H1 (cell line): ENCODE data around the gene BBLN. TPM values are rescaled to one million over a fixed set of nuclear protein-coding genes. Genes with fewer than 3 reads are reported as not detected.
A peak's percentile ranks its signal among the peaks of the same experiment; 100 is the strongest.

Experiments
- CTCF ChIA-PET: fragments of 300-600 bp; sonication (Branson Sonifier 250); formaldehyde crosslinking; loops from one replicate; lab custom pipeline; 2021; ENCODE audit not compliant: partially characterized antibody; lab: Charles Lee
- POLR2A ChIA-PET: fragments of 300-600 bp; sonication (Branson Sonifier 250); formaldehyde crosslinking; loops from one replicate; lab custom pipeline; 2021; ENCODE audit warnings: inconsistent platforms; ENCODE audit not compliant: partially characterized antibody; lab: Charles Lee
- DNase-seq, 2 experiments: peaks; one replicate each; pipeline versions ENCODE4 v3.0.0 to v3.0.0-alpha.2; 2010 to 2022; ENCODE audit warnings: low spot score in 2 of 2, low read depth in 1 of 2, mixed read lengths in 1 of 2
- FAIRE-seq: peaks from 2 replicates; lab custom pipeline; 2011; peaks lifted over from hg19 to GRCh38; lab: Jason Lieb, UNC
- H2AFZ ChIP-seq: 2 replicates; pipeline ENCODE4 v1.8.1; 2012; ENCODE audit warnings: low read length, inconsistent platforms
- H2AK5ac ChIP-seq: 2 replicates; pipeline ENCODE4 v1.6.1; 2013; ENCODE audit warnings: low read depth, low read length
- H2BK120ac ChIP-seq: replicated peaks from 2 replicates; pipeline ENCODE3; 2013; ENCODE audit warnings: low read depth, low read length, inconsistent platforms
- H2BK12ac ChIP-seq: 2 replicates; pipeline ENCODE4 v1.6.1; 2013; ENCODE audit warnings: low read depth, low read length
- H2BK15ac ChIP-seq: 2 replicates; pipeline ENCODE4 v1.6.1; 2013; ENCODE audit warnings: low read length
- H2BK20ac ChIP-seq: 2 replicates; pipeline ENCODE4 v1.6.1; 2013; ENCODE audit warnings: low read length
- H2BK5ac ChIP-seq: 2 replicates; pipeline ENCODE4 v1.6.1; 2013; ENCODE audit warnings: low read depth, low read length
- H3K14ac ChIP-seq: 2 replicates; pipeline ENCODE4 v1.6.1; 2013; ENCODE audit warnings: inconsistent platforms; ENCODE audit not compliant: insufficient read length
- H3K18ac ChIP-seq: 2 replicates; pipeline ENCODE4 v1.6.1; 2013; ENCODE audit warnings: low read length; ENCODE audit errors: extremely low read depth
- H3K23ac ChIP-seq: 2 replicates; pipeline ENCODE4 v1.6.1; 2013; ENCODE audit warnings: inconsistent platforms; ENCODE audit not compliant: insufficient read length
- H3K23me2 ChIP-seq: 2 replicates; pipeline ENCODE4 v1.6.1; 2013; ENCODE audit warnings: low read depth, low read length
- H3K27ac ChIP-seq: 2 replicates; pipeline ENCODE4 v1.6.1; 2011; ENCODE audit warnings: low read depth, low read length, inconsistent platforms
- H3K27me3 ChIP-seq, 4 experiments: replicated peaks in 1 of 4; 1 replicate in 1 of 4; 2 replicates in 3 of 4; pipeline versions ENCODE4 v1.6.1 to v1.8.1; 2011 to 2013; ENCODE audit warnings: low read length in 3 of 4, mild to moderate bottlenecking in 3 of 4, inconsistent platforms in 2 of 4, mixed read lengths in 2 of 4, moderate library complexity in 1 of 4; ENCODE audit not compliant: control insufficient read depth in 3 of 4, insufficient read depth in 3 of 4; ENCODE audit errors: extremely low read depth in 1 of 4
- H3K36me3 ChIP-seq, 4 experiments: 2 replicates each; pipeline versions ENCODE4 v1.6.1 to v1.8.1; 2011 to 2013; ENCODE audit warnings: mild to moderate bottlenecking in 4 of 4, low read length in 3 of 4, moderate library complexity in 2 of 4, control low read depth in 1 of 4, inconsistent platforms in 1 of 4; ENCODE audit not compliant: insufficient read depth in 4 of 4, control insufficient read depth in 2 of 4
- H3K4ac ChIP-seq: replicated peaks from 2 replicates; pipeline ENCODE3; 2013; ENCODE audit warnings: low read length, low read depth, mixed read lengths, inconsistent platforms; ENCODE audit not compliant: insufficient read length
- H3K4me1 ChIP-seq, 4 experiments: replicated peaks in 1 of 4; 1 replicate in 1 of 4; 2 replicates in 3 of 4; pipeline versions ENCODE4 v1.6.1 to v1.8.1; 2011 to 2013; ENCODE audit warnings: low read length in 3 of 4, inconsistent platforms in 2 of 4, mixed read lengths in 1 of 4; ENCODE audit not compliant: insufficient read depth in 4 of 4, control insufficient read depth in 3 of 4
- H3K4me2 ChIP-seq, 2 experiments: 2 replicates each; pipeline versions ENCODE4 v1.6.1 to v1.8.1; 2011 to 2013; ENCODE audit warnings: low read depth in 2 of 2, low read length in 2 of 2, control low read depth in 1 of 2, inconsistent platforms in 1 of 2, mild to moderate bottlenecking in 1 of 2; ENCODE audit not compliant: insufficient read depth in 1 of 2
- H3K4me3 ChIP-seq, 4 experiments: fragments of 200-600, 300-600 bp in 1 of 4; sonication (generic), shearing (Covaris generic), sonication (Bioruptor Twin) in 1 of 4; 2 replicates each; pipeline versions ENCODE4 v1.5.1 to v1.8.1; 2011 to 2016; ENCODE audit warnings: low read length in 4 of 4, low read depth in 3 of 4, control low read depth in 2 of 4, inconsistent platforms in 2 of 4, mild to moderate bottlenecking in 2 of 4, mixed read lengths in 1 of 4, moderate library complexity in 1 of 4; ENCODE audit not compliant: insufficient read depth in 2 of 4; ENCODE audit errors: extremely low read depth in 1 of 4
- H3K56ac ChIP-seq: replicated peaks from 2 replicates; pipeline ENCODE3; 2013; ENCODE audit warnings: low read depth, mild to moderate bottlenecking, mixed read lengths, low read length, inconsistent platforms; ENCODE audit not compliant: insufficient read length
- H3K79me1 ChIP-seq: 2 replicates; pipeline ENCODE4 v1.6.1; 2013; ENCODE audit warnings: low read depth, low read length, control low read depth
- H3K79me2 ChIP-seq, 2 experiments: 2 replicates each; pipeline versions ENCODE4 v1.6.1 to v1.8.1; 2012 to 2013; ENCODE audit warnings: low read length in 2 of 2, mild to moderate bottlenecking in 2 of 2, inconsistent platforms in 1 of 2; ENCODE audit not compliant: insufficient read depth in 2 of 2, control insufficient read depth in 1 of 2
- H3K9ac ChIP-seq, 4 experiments: replicated peaks in 1 of 4; 1 replicate in 1 of 4; 2 replicates in 3 of 4; pipeline versions ENCODE4 v1.6.1 to v1.8.1; 2011 to 2013; ENCODE audit warnings: low read depth in 3 of 4, low read length in 3 of 4, control low read depth in 2 of 4, mild to moderate bottlenecking in 2 of 4, moderate library complexity in 2 of 4, inconsistent platforms in 1 of 4; ENCODE audit errors: extremely low read depth in 1 of 4
- H3K9me3 ChIP-seq, 2 experiments: 2 replicates each; pipeline versions ENCODE4 v1.6.1 to v1.8.1; 2012 to 2013; ENCODE audit warnings: mild to moderate bottlenecking in 2 of 2, moderate library complexity in 2 of 2, control low read depth in 1 of 2, inconsistent platforms in 1 of 2, low read depth in 1 of 2, low read length in 1 of 2, mixed read lengths in 1 of 2; ENCODE audit not compliant: insufficient read depth in 2 of 2
- H4K20me1 ChIP-seq, 2 experiments: replicated peaks in 1 of 2; 2 replicates each; pipeline versions ENCODE3 to v1.8.1; 2011 to 2013; ENCODE audit warnings: inconsistent platforms in 2 of 2, low read length in 2 of 2, mild to moderate bottlenecking in 1 of 2; ENCODE audit not compliant: insufficient read depth in 2 of 2, control insufficient read depth in 1 of 2
- H4K5ac ChIP-seq: 2 replicates; pipeline ENCODE4 v1.6.1; 2013; ENCODE audit warnings: low read length, low read depth, mixed read lengths, inconsistent platforms; ENCODE audit not compliant: insufficient read length
- H4K8ac ChIP-seq: 2 replicates; pipeline ENCODE4 v1.8.0; 2013; ENCODE audit warnings: mild to moderate bottlenecking, moderate library complexity, low read length, inconsistent platforms; ENCODE audit not compliant: insufficient read depth; ENCODE audit errors: extremely low read depth
- H4K91ac ChIP-seq: replicated peaks from 2 replicates; pipeline ENCODE3; 2013; ENCODE audit warnings: low read length, mixed read lengths, inconsistent platforms; ENCODE audit not compliant: insufficient read length
- CBX8 ChIP-seq: fragments of 300-800, 300-1000 bp; sonication (generic); IDR thresholded peaks from 2 replicates; pipeline ENCODE4 v1.7.1; 2016; ENCODE audit warnings: low read depth, low read length, borderline replicate concordance
- CEBPB ChIP-seq: IDR thresholded peaks from 2 replicates; pipeline ENCODE4 v1.6.1; 2012; ENCODE audit warnings: low read depth, low read length
- EZH2 ChIP-seq: fragments of 200-600 bp; sonication (generic); IDR thresholded peaks from 2 replicates; pipeline ENCODE4 v1.7.1; 2012; ENCODE audit warnings: low read depth, mild to moderate bottlenecking, moderate library complexity, low read length, inconsistent platforms; ENCODE audit not compliant: severe bottlenecking
- FOSL1 ChIP-seq: IDR thresholded peaks from 2 replicates; pipeline ENCODE4 v1.6.1; 2011; ENCODE audit warnings: mild to moderate bottlenecking, low read depth, low read length, moderate library complexity; ENCODE audit not compliant: insufficient read depth
- HDAC6 ChIP-seq: IDR thresholded peaks from one replicate; pipeline ENCODE4 v1.7.1; 2012; ENCODE audit warnings: low read depth, mild to moderate bottlenecking, inconsistent platforms, low read length, moderate library complexity
- JUND ChIP-seq: IDR thresholded peaks from 2 replicates; pipeline ENCODE4 v1.6.1; 2011; ENCODE audit warnings: mild to moderate bottlenecking, improper control_type of control experiment, low read length
- NANOG ChIP-seq: IDR thresholded peaks from 2 replicates; pipeline ENCODE4 v1.6.1; 2011; ENCODE audit warnings: low read length, low read depth, mild to moderate bottlenecking, inconsistent platforms; ENCODE audit not compliant: insufficient read depth, poor library complexity, severe bottlenecking
- POLR2AphosphoS5 ChIP-seq: IDR thresholded peaks from 2 replicates; pipeline ENCODE4 v1.6.1; 2011; ENCODE audit warnings: low read depth, low read length
- RNF2 ChIP-seq: fragments of 200-900, 300-1000 bp; sonication (generic); IDR thresholded peaks from 2 replicates; pipeline ENCODE4 v1.7.1; 2016; ENCODE audit warnings: borderline replicate concordance, low read depth, mild to moderate bottlenecking, antibody characterized with exemption, low read length; ENCODE audit not compliant: poor library complexity, severe bottlenecking; ENCODE audit errors: missing control alignments
- SP2 ChIP-seq: IDR thresholded peaks from 2 replicates; pipeline ENCODE4 v1.6.1; 2012; ENCODE audit warnings: mild to moderate bottlenecking, low read length, inconsistent platforms
- SUZ12 ChIP-seq: fragments of 200-600 bp; sonication (generic); IDR thresholded peaks from 2 replicates; pipeline ENCODE4 v1.6.1; 2012; ENCODE audit warnings: mild to moderate bottlenecking, inconsistent platforms, low read length, moderate library complexity, mixed read lengths
- TCF12 ChIP-seq: IDR thresholded peaks from 2 replicates; pipeline ENCODE4 v1.6.1; 2011; ENCODE audit warnings: low read depth, mild to moderate bottlenecking, low read length
- WGBS, 2 experiments: shearing (Covaris generic) in 1 of 2; methylation state at CpG; one replicate each; pipeline versions ENCODE4 v1.1.6 to v1.1.7; 2013 to 2015; ENCODE audit warnings: low lambda C conversion rate in 2 of 2, mixed read lengths in 2 of 2, inconsistent platforms in 1 of 2, low coverage in 1 of 2, missing lambda C conversion rate in 1 of 2; ENCODE audit not compliant: insufficient replicate concordance in 2 of 2, insufficient coverage in 1 of 2, insufficient read length in 1 of 2; ENCODE audit errors: extremely low coverage in 1 of 2, missing lambda C conversion rate in 1 of 2; 5-methylcytosine and 5-hydroxymethylcytosine counted together
- polyA plus RNA-seq, 7 experiments: library from polyadenylated mRNA; depleted of rRNA in 3 of 7; stranded (reverse) in 5 of 7; unstranded in 2 of 7; fragments of >200 nt in 5 of 7; fragments of 200-250 nt in 2 of 7; gene quantifications; 1 replicate in 5 of 7; 2 replicates in 1 of 7; 4 replicates in 1 of 7; pipeline versions ENCODE4 v1.2.1 to v1.2.3, GENCODE V29; 2011 to 2013; ENCODE audit warnings: missing spikeins in 2 of 7, mixed read lengths in 2 of 7
- total RNA-seq: library from RNA; stranded (reverse); fragmentation: NEBNext Ultra II Directional; extraction: Animal tissue kit (Norgen Biotek cat#: 25700); gene quantifications from 2 replicates; pipeline ENCODE4 v1.2.1, GENCODE V29; 2021

The BBLN gene
- total and polyA plus RNA-seq, 2 of the 8 experiments (the other 6 are each of a cell fraction or from before 2014, with no cell fraction given), result 63.1 to 164 TPM

DNA sequence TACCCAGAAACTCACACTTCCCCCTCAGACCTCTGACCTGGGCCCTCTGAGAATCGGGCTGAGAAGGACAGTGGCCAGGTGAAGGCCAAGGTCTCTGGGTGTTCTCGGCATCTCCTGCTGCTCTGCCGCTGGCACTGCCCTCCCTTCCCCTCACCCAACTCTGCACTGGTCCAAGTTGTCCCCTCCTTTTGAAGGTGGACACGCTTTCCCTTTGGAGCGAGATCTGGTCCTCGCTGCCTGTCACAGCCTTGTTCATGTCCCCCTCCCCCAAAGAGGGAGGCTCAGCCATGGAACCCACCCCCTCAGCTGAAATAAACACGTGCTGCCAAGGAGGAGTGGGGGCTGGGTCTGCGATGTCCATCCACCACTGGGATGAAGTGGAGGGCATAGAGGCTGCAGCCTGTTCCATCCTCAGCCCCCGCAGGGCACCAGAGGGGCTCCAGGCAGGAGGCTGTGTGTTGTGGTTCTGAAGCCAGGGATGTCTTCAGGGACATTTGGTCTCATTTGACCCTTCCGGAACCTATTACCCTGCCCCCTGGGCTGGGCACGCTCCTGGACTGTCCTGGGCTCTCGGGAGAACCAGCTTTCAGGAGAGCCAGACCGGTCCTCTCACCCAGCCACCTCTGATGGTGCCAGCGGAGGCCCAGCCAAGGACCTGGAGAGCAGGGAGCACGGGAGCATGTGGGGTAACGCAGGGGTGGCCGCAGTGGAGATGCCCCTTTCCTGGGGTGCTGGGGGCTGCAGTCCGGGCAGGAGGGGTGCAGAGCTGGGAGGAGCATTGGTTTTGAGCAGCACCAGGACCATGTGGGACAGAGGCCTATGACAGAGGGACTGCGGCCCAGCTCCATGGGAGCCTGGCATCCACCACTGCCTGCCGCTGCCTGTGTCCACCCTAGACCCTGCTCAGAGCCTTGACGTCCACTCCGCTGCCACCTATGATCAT is 15.6 kb upstream of the BBLN start:
- Histone ChIP-seq H4K20me1 (no peaks in the 10 kb centered on the region), H3K4me2 (no peak overlapping the region), H3K9ac (no peak overlapping the region), H3K27me3 (no peaks in the 10 kb centered on the region), H3K14ac (no peak overlapping the region), H3K4ac (no peak overlapping the region), H4K5ac (no peak overlapping the region), H2BK15ac (no peak overlapping the region), H2AFZ (no peak overlapping the region), H3K27ac (no peak overlapping the region), H2BK12ac (no peak overlapping the region), H3K56ac (no peak overlapping the region), H2BK120ac (no peak overlapping the region), H2AK5ac (no peak overlapping the region), H3K79me2 (no peaks in the 10 kb centered on the region), H2BK5ac (no peak overlapping the region), H3K4me1 (no peaks in the 10 kb centered on the region; a peak in 1 of 7 replicates), H3K79me1 (no peaks in the 10 kb centered on the region), H4K8ac (peak overlapping the region; percentile 79; the same call in 1 of the 2 replicates), H2BK20ac (no peak overlapping the region), H3K18ac (no peak overlapping the region), H3K23me2 (no peaks in the 10 kb centered on the region), H3K23ac (no peak overlapping the region), H4K91ac (no peak overlapping the region), H3K9me3 (no peaks in the 10 kb centered on the region), H3K4me3 (no peak overlapping the region), H3K36me3 (no peaks in the 10 kb centered on the region)
- CTCF ChIA-PET, result interaction anchor here (1.1 to 2.8 kb wide), 2 partner anchors 20 to 27 kb away, joined by 5 to 15 read pairs; no protein-coding TSS in a partner anchor
- WGBS, 2 experiments, result 90% methylated on average over 22 of the region's 22 CpGs; no CpG with 5 or more reads in 1 of the 2 experiments
- FAIRE-seq (no peak), DNase-seq (no peak)
- POLR2A ChIA-PET, result interaction anchor here (1.2 to 2.5 kb wide), 3 partner anchors 8 to 18 kb away, joined by 3 to 6 read pairs (median 4); no protein-coding TSS in a partner anchor
- TF ChIP-seq JUND (no peak), SP2 (no peak), NANOG (no peak), SUZ12 (no peak), TCF12 (no peak), CBX8 (no peak), EZH2 (no peak), POLR2AphosphoS5 (no peak), RNF2 (no peak), FOSL1 (no peak), HDAC6 (no peak), CEBPB (no peak)
